H4 (cell line): ENCODE results near the gene RABEPK. TPM values are rescaled to one million over a fixed set of nuclear protein-coding genes. Genes with fewer than 3 reads are reported as not detected.
"Not testable (repeated sequence)": the region's sequence is repeated elsewhere in the genome, so short reads cannot be mapped to it uniquely, and the experiment has no call there.

Experiments used
- DNase-seq: peaks from one replicate; pipeline ENCODE4 v3.0.0-alpha.2; 2015; ENCODE audit warnings: low spot score
- total RNA-seq: library from RNA; depleted of rRNA; stranded (reverse); fragments of >200 nt; shearing (Covaris generic); gene quantifications from 2 replicates; pipeline ENCODE4 v1.2.3, GENCODE V29; 2014; rRNA removed

RABEPK gene
- total RNA-seq, 1 experiment from 2014 or later, result 37.4 TPM

GRCh38 chr9:125246261-125246667 lies 45.9 kb downstream of the RABEPK start:
- DNase-seq, result no peak

- DNase-seq, result no peak
Measured at GRCh38 chr9:125254231-125254630, 53.9 kb downstream of the RABEPK start.

GRCh38 chr9:125255781-125256391 lies 55.5 kb downstream of the RABEPK start:
- DNase-seq, result no peak

- DNase-seq, result no peak
Measured at GRCh38 chr9:125258160-125258785, 57.9 kb downstream of the RABEPK start.

GRCh38 chr9:125258832-125259534 lies 58.6 kb downstream of the RABEPK start:
- no peak for DNase-seq

- no peak for DNase-seq
Measured at GRCh38 chr9:125260561-125260960, 60.2 kb downstream of the RABEPK start.

- peak; percentile 79 for DNase-seq
Measured at GRCh38 chr9:125261501-125262293, 61.4 kb downstream of the RABEPK start, which contains the start of gene GAPVD1. GAPVD1 (plus strand) TSS chr9:125261826; CDS start chr9:125298922, 37,096 bp downstream.

- DNase-seq, result no peak
Measured at GRCh38 chr9:125262294-125262991, 62.1 kb downstream of the RABEPK start.

- DNase-seq, result not testable (repeated sequence)
Measured at GRCh38 chr9:125264068-125264467, 63.7 kb downstream of the RABEPK start.

GRCh38 chr9:125268394-125269013 lies 68.2 kb downstream of the RABEPK start:
- DNase-seq, result no peak

- no peak for DNase-seq
Measured at GRCh38 chr9:125269014-125269397, 68.7 kb downstream of the RABEPK start.

GRCh38 chr9:125271081-125271480 lies 70.7 kb downstream of the RABEPK start:
- DNase-seq, result no peak

GRCh38 chr9:125272697-125273096 lies 72.4 kb downstream of the RABEPK start:
- no peak for DNase-seq

GRCh38 chr9:125276771-125277170 lies 76.4 kb downstream of the RABEPK start:
- no peak for DNase-seq

- DNase-seq, result no peak
Measured at GRCh38 chr9:125277411-125277810, 77.1 kb downstream of the RABEPK start.

GRCh38 chr9:125280945-125281344 lies 80.6 kb downstream of the RABEPK start:
- no peak for DNase-seq

Other genes with a start within 250 kb of the RABEPK start
- 3.9 and 8.1 TPM in 2 replicates for gene SCAI, start 57.0 kb upstream of the RABEPK start, total RNA-seq
- gene PPP6C, start 10.7 kb upstream of the RABEPK start, total RNA-seq, result 53.8 and 54.8 TPM in 2 replicates
- gene HSPA5, start 40.8 kb downstream of the RABEPK start, total RNA-seq, result 66.1 and 77.5 TPM in 2 replicates
- gene GAPVD1, start 61.3 kb downstream of the RABEPK start, total RNA-seq, result 20.3 and 23.1 TPM in 2 replicates